HS-5 (cell line): ENCODE results near the gene ZNF774.
"Not testable (repeated sequence)": the region's sequence is repeated elsewhere in the genome, so short reads cannot be mapped to it uniquely, and the experiment has no call there.

Source experiments
- DNase-seq: peaks from one replicate; pipeline ENCODE4 v3.0.0-alpha.2; 2012; ENCODE audit warnings: low read depth

ZNF774 gene

DNA sequence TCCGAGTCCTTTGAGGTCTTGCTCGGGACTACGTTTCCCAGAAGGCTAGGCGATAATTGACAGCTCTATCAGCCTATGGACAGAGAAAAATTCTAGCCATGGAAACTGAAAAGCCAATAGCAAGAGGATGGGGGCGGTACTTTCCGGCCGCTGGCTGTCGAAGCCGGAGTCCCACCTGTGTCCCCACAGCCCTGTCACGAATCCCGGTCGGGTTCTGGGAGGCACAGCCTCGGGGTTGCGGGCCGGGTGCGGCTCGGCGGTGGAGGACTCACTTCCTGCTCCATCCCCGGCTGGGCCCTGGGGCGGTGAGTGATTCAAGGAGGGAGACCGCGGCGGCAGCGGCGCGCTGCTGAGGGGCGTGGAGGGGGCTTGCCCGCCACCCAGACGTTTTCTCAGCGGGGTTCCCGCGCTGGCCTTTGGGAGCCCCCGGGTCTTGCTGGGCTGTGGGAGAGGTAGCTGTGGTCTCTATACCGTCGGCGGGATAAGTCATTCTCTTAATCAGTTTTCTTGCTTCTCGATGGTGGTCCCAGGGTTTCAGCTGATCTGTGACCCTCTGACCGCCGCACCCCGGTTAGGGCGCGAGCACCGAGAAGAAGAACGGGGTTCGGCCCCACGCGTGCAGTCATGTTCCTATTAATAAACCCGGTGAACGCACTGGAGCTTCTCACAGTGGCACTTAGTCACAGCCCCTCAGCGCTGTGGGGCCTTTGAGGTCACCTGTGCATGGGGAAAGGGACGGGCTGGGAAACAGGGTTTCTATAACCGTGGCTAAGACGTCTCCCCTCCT is at the start of gene ZNF774:
ZNF774 (plus strand) TSS at position 178 of the 787 bp plus-strand sequence. CDS start 2,377 bp downstream, outside the sequence.
- DNase-seq: peak; percentile 88

DNA sequence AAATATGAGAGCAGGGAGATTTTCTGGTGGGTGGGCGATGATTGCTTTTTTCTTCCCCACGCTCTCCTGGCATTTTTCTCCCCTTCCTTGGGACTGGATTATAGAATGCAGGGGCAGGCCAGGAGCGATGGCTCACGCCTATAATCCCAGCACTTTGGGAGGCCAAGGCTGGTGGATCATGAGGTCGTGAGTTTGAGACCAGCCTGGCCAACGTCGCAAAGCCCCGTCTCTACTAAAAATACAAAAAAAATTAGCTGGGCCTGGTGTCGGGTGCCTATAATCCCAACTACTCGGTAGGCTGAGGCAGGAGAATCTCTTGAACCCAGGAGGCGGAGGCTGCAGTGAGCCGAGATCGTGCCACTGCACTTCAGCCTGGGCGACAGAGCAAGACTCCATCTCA is 46.7 kb upstream of the ZNF774 start:
- not testable (repeated sequence) for DNase-seq

GRCh38 chr15:90305932-90306331 is 46.2 kb upstream of the ZNF774 start:
- DNase-seq: no peak

GRCh38 chr15:90306560-90306959 is 45.5 kb upstream of the ZNF774 start:
- no peak for DNase-seq

- DNase-seq: no peak
Observed at GRCh38 chr15:90307661-90308060, 44.4 kb upstream of the ZNF774 start.

- DNase-seq: no peak
Observed at GRCh38 chr15:90309020-90309419, 43.1 kb upstream of the ZNF774 start.

DNA sequence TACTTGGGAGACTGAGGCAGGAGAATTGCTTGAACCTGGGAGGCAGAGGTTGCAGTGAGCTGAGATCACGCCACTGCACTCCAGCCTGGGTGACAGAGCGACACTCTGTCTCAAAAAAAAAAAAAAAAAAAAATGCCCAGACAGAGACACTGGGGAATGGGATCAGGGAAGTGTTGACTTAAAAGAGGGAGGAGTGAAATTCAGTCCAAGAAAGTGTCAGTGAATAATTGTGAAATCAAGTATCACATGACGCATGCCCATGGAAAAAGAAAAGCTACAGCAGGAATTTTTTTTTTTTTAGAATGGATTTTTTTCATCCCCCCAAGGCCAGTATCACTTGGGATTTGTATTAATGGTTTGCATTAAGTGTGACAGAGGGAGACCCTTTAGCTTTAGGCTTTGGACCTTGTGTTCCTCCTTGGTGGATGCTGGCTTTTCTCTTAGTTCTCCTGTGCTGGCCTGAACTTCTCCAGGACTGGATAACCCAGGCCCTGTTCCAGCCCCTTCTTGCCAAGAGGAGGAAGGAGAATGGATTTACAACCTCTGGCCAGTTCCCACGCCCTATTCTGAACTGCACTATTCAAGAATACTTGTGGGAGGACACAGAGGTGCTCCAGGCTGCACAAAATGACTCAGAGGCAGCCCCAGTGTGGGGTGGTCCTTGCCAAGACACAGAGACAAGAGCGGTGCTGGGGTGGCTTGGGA is 36.7 kb upstream of the ZNF774 start:
- no peak for DNase-seq

- DNase-seq: no peak
Observed at GRCh38 chr15:90316139-90316538, 35.9 kb upstream of the ZNF774 start.

DNA sequence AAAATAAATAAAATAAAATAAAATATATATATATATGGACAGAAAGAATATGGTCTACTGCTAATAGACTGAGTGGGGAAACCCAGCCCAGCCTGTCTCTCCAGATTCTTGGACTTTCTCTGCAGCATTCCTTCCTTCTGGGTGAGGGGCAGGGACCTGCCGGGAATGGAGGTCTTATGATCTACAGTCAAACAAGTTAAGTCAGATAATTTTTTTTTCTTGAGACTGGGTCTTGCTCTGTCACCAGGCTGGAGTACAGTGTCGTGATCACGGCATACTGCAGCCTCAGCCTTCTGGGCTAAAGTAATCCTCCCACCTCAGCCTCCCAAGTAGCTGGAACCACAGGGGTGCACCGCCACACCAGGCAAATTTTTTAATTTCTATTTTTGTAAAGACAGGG is 33.5 kb upstream of the ZNF774 start:
- no peak for DNase-seq

DNA sequence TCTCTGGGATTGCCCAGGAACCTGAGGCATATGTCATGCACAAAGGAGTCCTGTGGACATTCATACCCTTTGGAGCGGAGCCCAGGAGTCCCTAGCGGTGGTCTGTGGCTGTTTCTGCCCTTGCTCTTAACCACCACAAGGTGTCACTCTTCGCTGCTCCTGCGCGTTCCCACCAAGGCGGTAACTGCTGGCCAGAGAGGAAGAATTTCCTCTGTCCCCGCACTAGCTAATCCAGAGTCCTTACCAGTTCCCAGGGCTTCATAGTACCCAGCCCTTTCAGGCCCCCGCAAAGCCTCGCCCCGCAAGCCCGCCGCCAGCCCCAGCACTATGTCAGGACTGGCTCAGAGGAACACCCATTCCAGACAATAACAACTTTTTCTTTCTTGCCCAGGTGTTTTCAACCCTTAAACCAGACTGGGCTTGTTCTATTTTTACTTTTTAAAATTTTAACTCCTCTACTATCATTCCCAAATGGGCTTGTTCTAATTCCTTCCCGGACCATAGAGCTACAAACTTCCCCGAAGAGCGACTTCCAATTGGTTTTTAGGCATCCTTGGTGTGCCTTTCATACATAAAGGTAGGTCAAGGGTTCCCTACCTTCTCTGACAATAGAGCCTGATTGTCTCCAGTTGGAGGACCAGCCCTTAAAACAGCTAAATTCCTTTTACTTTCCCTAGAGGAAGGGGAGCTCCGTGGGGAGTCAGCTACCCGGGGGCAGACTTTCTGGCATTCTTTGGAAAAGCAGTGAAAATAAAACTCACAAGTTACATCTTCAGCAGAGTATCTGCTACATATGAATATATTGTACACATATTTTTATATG is 31.8 kb upstream of the ZNF774 start:
- peak; percentile 76 for DNase-seq

DNA sequence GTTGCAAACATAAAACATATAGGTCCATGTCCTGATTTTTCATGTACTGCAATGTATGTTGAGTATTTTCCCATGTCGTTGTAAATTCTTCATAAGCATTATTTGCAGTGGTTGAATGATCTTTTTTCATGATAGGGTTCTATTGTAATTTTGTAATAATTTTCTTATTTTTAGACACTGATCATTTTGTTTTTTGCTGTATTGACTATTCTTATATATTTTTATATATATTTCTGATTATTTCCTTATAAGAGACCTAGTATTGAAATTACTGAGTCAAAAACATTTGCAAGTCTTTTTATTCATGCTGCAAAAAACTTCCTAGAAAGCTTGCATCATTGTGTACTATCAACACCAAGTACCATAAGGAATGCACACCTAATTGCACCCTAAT is 31.2 kb upstream of the ZNF774 start:
- DNase-seq: no peak

DNA sequence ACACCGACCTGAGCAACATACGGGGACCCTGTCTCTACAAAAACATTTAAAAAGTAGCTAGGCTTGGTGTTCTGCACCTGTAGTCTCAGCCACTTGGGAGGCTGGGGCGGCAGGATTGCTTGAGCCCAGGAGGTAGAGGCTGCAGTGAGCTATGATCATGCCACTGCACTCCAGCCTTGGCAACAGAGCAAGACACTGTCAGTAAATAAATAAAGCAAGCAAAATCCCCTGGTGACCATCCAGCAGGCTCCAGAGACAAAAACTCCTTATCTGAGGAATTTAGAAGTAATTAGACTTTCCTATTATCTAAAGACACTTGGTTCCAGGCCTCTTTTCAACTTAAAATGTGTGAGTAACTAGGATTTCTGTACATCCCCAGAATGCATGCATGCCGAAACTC is 29.5 kb upstream of the ZNF774 start:
- no peak for DNase-seq

DNA sequence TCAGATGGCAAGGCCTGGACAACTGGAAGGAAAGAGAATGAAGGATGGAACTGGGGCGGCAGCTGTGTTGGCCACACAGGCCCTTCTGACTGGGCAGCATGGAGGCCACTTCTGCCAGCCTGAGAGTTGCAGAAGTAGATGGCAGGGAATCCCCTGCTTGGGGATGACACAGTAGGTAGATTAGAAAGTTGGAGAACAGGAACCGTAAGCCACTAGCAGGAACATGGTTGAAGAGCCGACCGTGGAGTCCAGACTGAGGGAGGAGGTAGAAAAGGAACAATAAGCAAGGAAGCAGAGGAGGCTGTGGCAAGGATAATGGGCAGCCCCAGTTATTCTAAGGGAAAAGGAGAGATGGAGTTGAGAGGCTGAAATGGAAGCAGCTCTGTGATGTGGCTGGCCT is 26.4 kb upstream of the ZNF774 start:
- no peak for DNase-seq

- no peak for DNase-seq
Observed at GRCh38 chr15:90326441-90326840, 25.6 kb upstream of the ZNF774 start.

- no peak for DNase-seq
Observed at GRCh38 chr15:90327311-90327710, 24.8 kb upstream of the ZNF774 start.

- no peak for DNase-seq
Observed at GRCh38 chr15:90334304-90334731, 17.8 kb upstream of the ZNF774 start.

DNA sequence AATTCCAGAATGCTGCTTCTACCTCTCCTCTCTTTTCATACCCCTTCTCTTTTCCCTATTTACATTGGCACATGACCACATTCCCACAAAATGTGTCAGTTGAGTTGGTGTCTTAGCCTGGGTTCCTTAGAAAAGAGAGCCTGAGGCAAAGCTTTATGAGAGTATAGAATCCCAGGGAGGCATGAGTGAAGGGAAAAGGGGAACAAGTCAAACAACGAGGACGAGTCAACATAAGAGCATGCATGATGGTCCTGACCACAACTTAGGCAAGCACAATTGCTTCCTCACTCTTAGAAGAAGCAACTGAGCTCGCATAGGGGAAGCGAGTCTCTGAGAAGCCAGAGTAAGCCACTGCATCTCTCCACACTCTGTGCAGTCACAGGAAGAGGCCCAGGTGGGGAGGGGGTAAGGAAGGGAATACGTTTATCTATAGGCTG is 15.4 kb upstream of the ZNF774 start:
- DNase-seq: peak; percentile 31

DNA sequence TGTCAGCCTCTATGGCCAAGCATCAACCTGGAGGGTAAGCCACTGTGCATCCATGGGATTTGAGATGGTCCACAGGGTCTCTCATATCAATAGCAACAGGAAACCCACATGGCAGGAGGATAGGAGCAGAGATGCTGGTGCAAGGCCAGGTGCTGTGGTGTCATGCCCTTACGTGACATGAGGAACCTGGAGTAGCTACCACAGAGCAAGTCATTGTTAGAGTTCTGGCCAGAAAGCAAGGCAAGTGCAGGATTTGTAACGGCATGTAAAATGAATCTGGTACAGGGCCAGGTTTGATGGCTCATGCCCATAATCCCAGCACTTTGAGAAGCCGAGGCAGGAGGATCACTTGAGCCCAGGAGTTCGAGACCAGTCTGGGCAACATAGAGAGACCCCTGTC is 14.8 kb upstream of the ZNF774 start:
- no peak for DNase-seq

GRCh38 chr15:90338532-90338931 is 13.6 kb upstream of the ZNF774 start:
- no peak for DNase-seq

- no peak for DNase-seq
Observed at GRCh38 chr15:90340345-90340744, 11.7 kb upstream of the ZNF774 start.

DNA sequence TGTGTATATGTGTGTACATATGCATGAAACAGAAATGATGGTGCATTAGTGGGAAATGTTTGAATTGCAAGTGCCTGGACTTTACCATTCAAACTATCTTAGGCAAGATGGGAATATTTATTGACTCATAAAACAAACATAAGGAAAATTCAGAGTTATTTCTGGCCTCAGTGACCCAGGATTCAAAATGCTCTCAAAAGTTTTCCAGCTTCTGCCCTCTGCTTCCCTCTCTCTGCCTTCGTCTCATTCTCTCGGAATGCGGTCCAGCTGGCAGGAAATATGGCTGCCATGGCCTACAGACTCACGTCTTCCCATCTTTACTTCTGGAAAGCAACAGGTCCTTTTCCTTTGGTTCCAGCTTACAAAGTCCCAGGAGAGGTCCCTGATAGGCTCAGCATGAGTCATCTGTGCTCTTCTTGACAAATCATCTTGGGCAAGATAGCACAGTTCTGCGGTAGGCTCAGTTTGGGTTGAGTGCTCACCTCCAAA is 8.7 kb upstream of the ZNF774 start:
- peak; percentile 39 for DNase-seq

GRCh38 chr15:90344662-90345061 is 7.4 kb upstream of the ZNF774 start:
- no peak for DNase-seq
